NT2/D1 (cell line): Measurements from ENCODE around the gene TCF4.

Source experiments
- SUZ12 ChIP-seq: IDR thresholded peaks from 2 replicates; pipeline ENCODE4 v1.6.1; 2011; ENCODE audit not compliant: insufficient read length, insufficient read depth; ENCODE audit errors: extremely low read depth
- YY1 ChIP-seq: IDR thresholded peaks from 2 replicates; pipeline ENCODE4 v1.6.1; 2011; ENCODE audit not compliant: insufficient read length, insufficient read depth
- ZNF274 ChIP-seq: IDR thresholded peaks from 2 replicates; pipeline ENCODE4 v1.6.1; 2011; ENCODE audit warnings: mild to moderate bottlenecking, low read depth, low read length

- TF ChIP-seq SUZ12 (no peak), YY1 (no peak), ZNF274 (no peak)
Measured at GRCh38 chr18:55243857-55244256, 344.1 kb downstream of the TCF4 start.
